Kidney (tissue), 14 donors: Measurements from ENCODE around the gene ITPKA. TPM values are rescaled to one million over a fixed set of nuclear protein-coding genes. Genes with fewer than 3 reads are reported as not detected.

Experiments used
- DNase-seq, 5 donors: peaks; one replicate each; pipeline ENCODE4 v3.0.0-alpha.2; 2013 to 2020
- FAIRE-seq: peaks from 2 replicates; lab custom pipeline; 2012; peaks lifted over from hg19 to GRCh38; lab: Jason Lieb, UNC
- H3K27ac ChIP-seq, 2 donors: one replicate each; pipeline ENCODE4 v1.7.0; 2013; ENCODE audit warnings: low read depth in 2 of 2, low read length in 2 of 2, inconsistent platforms in 1 of 2
- H3K27me3 ChIP-seq: one replicate; pipeline ENCODE4 v1.7.1; 2013; ENCODE audit warnings: low read length, inconsistent platforms; ENCODE audit not compliant: control insufficient read depth, insufficient read depth
- H3K36me3 ChIP-seq, 3 donors: one replicate each; pipeline versions ENCODE4 v1.7.0 to v1.7.1; 2013; ENCODE audit warnings: low read length in 3 of 3, control low read depth in 1 of 3, inconsistent platforms in 1 of 3; ENCODE audit not compliant: insufficient read depth in 3 of 3, control insufficient read depth in 2 of 3
- H3K4me1 ChIP-seq, 3 donors: one replicate each; pipeline versions ENCODE4 v1.7.0 to v1.7.1; 2013; ENCODE audit warnings: low read length in 3 of 3, inconsistent platforms in 1 of 3, low read depth in 1 of 3; ENCODE audit not compliant: control insufficient read depth in 2 of 3, insufficient read depth in 2 of 3
- H3K4me3 ChIP-seq, 3 donors: one replicate each; pipeline versions ENCODE4 v1.7.0 to v1.8.1; 2013; ENCODE audit warnings: low read length in 3 of 3, control low read depth in 1 of 3, inconsistent platforms in 1 of 3
- H3K9ac ChIP-seq, 3 donors: one replicate each; pipeline versions ENCODE4 v1.7.0 to v1.7.1; 2013; ENCODE audit warnings: low read length in 3 of 3, control low read depth in 1 of 3, inconsistent platforms in 1 of 3
- H3K9me3 ChIP-seq, 3 donors: one replicate each; pipeline versions ENCODE4 v1.7.0 to v1.7.1; 2013; ENCODE audit warnings: low read length in 3 of 3, control low read depth in 1 of 3, inconsistent platforms in 1 of 3; ENCODE audit not compliant: control insufficient read depth in 2 of 3, insufficient read depth in 1 of 3
- intact Hi-C: fragments of 100-400 bp; cut with DNase I; formaldehyde crosslinking; loops from one replicate; pipeline ENCODE4 v1.11.1; 2022
- polyA plus RNA-seq: library from polyadenylated mRNA; stranded (reverse); fragments of 350-450 nt; fragmentation: Illumina TruSeq; extraction: RNeasy Lipid Tissue Mini Kit (QIAGEN cat#74804); gene quantifications from one replicate; pipeline ENCODE4 v1.2.3, GENCODE V29; 2014; ENCODE audit warnings: low read depth, low replicate concordance; ENCODE audit not compliant: insufficient read depth
- total RNA-seq: library from RNA; stranded (reverse); fragmentation: NEBNext Ultra II Directional; extraction: Animal tissue kit (Norgen Biotek cat#: 25700); gene quantifications from one replicate; pipeline ENCODE4 v1.2.1, GENCODE V29; 2021
- TF ChIP-seq, protein P1 (sequence below): IDR thresholded peaks from 3 replicates; pipeline ENCODE4 v1.5.1; 2012; ENCODE audit warnings: mild to moderate bottlenecking, moderate library complexity, borderline replicate concordance; ENCODE audit not compliant: insufficient read depth; ENCODE audit errors: extremely low read depth
- donor health status: control.
- donor health status: control.
- donor health status: control.
- donor health status: control.
- donor health status: control.
- donor health status: DM: yes; HTN: yes; CAD: no.
- donor health status: Normal renal cell carcinoma (clear cell type).

ITPKA gene
- total and polyA plus RNA-seq, 2 donors from 2014 or later, result 0.66 TPM; not detected in 1

DNA sequence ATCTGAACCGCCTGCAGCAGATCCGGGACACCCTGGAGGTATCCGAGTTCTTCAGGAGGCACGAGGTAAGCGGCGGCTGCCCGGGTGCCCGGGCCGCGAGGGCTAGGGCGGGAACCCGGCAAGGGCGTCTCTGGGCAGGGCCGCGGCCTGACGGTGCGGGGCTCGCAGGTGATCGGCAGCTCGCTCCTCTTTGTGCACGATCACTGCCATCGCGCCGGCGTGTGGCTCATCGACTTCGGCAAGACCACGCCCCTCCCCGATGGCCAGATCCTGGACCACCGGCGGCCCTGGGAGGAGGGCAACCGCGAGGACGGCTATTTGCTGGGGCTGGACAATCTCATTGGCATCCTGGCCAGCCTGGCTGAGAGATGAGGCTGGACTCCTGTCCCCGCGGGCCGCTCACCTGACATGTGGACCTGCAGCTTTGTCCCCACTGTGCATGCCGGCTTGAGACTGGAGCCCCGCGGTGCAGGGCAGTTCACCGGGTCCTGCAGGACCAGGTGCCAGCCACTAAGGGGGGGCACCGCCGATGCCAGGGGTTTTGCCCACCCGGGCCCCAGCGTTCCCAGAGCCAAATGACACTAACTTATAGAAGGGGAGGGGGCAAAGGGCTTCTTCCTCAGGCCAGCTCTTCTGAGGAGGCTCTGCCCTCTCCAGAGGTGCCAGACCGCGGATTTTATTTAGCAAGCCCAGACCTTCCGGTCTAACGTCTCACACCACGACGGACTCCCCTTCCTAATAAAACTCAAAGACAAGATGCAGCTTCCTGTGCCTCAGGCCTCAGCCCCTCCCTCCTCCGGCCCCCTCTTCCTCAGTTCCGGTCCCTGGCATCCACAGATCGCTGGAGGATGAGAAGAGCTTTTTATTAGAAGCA is 9.4 kb downstream of the ITPKA start:
- peaks cover 15% of the 10 kb centered on the region for H3K27me3 ChIP-seq
- H3K36me3 ChIP-seq, result no peaks in the 10 kb centered on the region

GRCh38 chr15:41503669-41504010 is 10.0 kb downstream of the ITPKA start:
- Histone ChIP-seq H3K9me3 (no peaks in the 10 kb centered on the region), H3K4me3 (no peak overlapping the region), H3K9ac (no peak overlapping the region), H3K36me3 (no peaks in the 10 kb centered on the region), H3K27me3 (peaks cover 14% of the 10 kb centered on the region), H3K27ac (no peak overlapping the region), H3K4me1 (peaks cover 0 to 11% (median 0%) of the 10 kb centered on the region in 3 donors)
- FAIRE-seq (no peak), DNase-seq (no peak)
- intact Hi-C loops, result no loop called here
- TF ChIP-seq, protein P1, sequence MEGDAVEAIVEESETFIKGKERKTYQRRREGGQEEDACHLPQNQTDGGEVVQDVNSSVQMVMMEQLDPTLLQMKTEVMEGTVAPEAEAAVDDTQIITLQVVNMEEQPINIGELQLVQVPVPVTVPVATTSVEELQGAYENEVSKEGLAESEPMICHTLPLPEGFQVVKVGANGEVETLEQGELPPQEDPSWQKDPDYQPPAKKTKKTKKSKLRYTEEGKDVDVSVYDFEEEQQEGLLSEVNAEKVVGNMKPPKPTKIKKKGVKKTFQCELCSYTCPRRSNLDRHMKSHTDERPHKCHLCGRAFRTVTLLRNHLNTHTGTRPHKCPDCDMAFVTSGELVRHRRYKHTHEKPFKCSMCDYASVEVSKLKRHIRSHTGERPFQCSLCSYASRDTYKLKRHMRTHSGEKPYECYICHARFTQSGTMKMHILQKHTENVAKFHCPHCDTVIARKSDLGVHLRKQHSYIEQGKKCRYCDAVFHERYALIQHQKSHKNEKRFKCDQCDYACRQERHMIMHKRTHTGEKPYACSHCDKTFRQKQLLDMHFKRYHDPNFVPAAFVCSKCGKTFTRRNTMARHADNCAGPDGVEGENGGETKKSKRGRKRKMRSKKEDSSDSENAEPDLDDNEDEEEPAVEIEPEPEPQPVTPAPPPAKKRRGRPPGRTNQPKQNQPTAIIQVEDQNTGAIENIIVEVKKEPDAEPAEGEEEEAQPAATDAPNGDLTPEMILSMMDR, result no peak

More for the DNA sequence above, 9.4 kb downstream of the ITPKA start:
- Histone ChIP-seq H3K4me3 (peak overlapping the region in 1 of 3 donors; percentile 27), H3K9ac (no peak overlapping the region), H3K4me1 (peaks cover 0 to 11% (median 0%) of the 10 kb centered on the region in 3 donors), H3K27ac (no peak overlapping the region), H3K9me3 (no peaks in the 10 kb centered on the region)
- TF ChIP-seq, protein P1, result no peak
- intact Hi-C loops, result no loop called here
- DNase-seq (peak in 4 of 5 donors; percentile 10 to 64 (median 20)), FAIRE-seq (no peak)

GRCh38 chr15:41504751-41505492 is 11.2 kb downstream of the ITPKA start:
- Histone ChIP-seq H3K36me3 (no peaks in the 10 kb centered on the region), H3K4me1 (peaks cover 0 to 11% (median 0%) of the 10 kb centered on the region in 3 donors), H3K9ac (no peak overlapping the region), H3K9me3 (no peaks in the 10 kb centered on the region), H3K27ac (no peak overlapping the region), H3K4me3 (no peak overlapping the region), H3K27me3 (peaks cover 10% of the 10 kb centered on the region)
- DNase-seq (no peak), FAIRE-seq (no peak)
- intact Hi-C loops, result no loop called here
- TF ChIP-seq, protein P1, result no peak
